ENCODE measurements around the gene CHMP5.
"Not testable (repeated sequence)": the region's sequence is repeated elsewhere in the genome, so short reads cannot be mapped to it uniquely, and the experiment has no call there.

CHMP5 gene

DNA sequence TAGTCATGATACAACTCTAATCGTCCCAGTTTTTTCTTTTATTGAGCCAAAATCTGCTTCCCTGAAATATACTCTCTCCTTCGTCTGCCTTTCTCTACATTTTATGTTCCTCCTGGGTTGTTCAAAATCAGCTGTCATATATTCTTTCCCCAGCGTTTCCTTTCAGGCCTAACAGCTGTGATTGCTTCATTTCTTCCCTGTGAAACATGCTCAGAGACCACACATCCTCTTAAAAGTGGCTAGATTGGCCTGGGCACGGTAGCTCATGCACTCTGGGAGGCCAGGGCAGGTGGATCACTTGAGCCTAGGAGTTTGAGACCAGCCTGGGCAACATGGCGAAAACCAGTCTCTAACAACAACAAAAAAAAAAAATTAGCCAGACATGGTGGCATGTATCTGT, 50.5 kb downstream of the CHMP5 start (continued):
- TF ChIP-seq TCF4 (CRISPR knock-in tag; IDR thresholded peaks at IDR 0.05; ENCODE audit: borderline replicate concordance) (no peak), SNAI2 (CRISPR knock-in tag; IDR thresholded peaks at IDR 0.05) (no peak), RARB (CRISPR knock-in tag; IDR thresholded peaks at IDR 0.05) (no peak), ZFP30 (CRISPR knock-in tag; IDR thresholded peaks at IDR 0.05) (no peak)

DNA sequence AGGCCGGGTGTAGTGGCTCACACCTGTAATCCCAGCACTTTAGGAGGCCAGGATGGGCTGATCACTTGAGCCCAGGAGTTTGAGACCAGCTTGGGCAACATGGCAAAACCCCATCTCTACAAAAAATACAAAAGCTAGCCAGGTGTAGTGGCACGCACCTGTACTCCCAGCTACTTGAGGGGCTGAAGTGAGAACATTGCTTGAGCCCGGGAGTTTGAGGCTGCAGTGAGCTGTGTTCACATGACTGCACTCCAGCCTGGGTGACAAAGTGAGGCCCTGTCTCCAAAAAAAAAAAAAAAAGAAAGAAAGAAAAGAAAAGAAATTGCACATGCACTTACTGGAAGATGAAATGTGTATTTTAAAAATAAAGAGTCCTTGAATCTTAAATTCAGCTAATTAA, 52.3 kb downstream of the CHMP5 start:
- not testable (repeated sequence) for ATAC-seq

DNA sequence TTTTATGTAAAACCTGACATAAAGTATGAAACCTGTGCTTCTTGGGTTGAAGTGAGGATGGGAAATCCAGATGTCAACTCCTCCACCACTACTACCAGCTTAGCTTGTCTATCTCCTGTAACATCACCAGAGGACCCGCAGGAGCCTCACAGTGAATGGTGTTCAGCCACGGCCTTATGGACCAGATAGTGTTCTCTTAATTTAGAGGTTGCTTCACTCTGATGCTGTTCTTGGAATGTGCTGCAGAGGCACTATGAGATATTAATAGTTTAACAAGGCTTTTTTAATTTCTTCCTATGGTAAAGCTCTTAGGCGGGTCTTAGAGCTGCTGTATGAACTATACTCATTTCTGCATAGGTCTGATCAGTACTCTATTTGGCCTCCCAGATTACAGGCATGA, 53.4 kb downstream of the CHMP5 start:
- ATAC-seq: no peak
- TF ChIP-seq ARNTL (CRISPR knock-in tag; IDR thresholded peaks at IDR 0.05; ENCODE audit: borderline replicate concordance, low read depth) (no peak), TOX (CRISPR knock-in tag; IDR thresholded peaks at IDR 0.05; ENCODE audit: borderline replicate concordance) (no peak), ZC3H10 (CRISPR knock-in tag; IDR thresholded peaks at IDR 0.05) (no peak), BACH2 (CRISPR knock-in tag; IDR thresholded peaks at IDR 0.05; ENCODE audit: borderline replicate concordance) (no peak), ESRRG (CRISPR knock-in tag; IDR thresholded peaks at IDR 0.05) (no peak), ZNF70 (CRISPR knock-in tag; IDR thresholded peaks at IDR 0.05) (no peak), ZFP30 (CRISPR knock-in tag; IDR thresholded peaks at IDR 0.05) (no peak), ISL1 (CRISPR knock-in tag; IDR thresholded peaks at IDR 0.05) (no peak), ZFP3 (CRISPR knock-in tag; IDR thresholded peaks at IDR 0.05) (no peak), OSR1 (CRISPR knock-in tag; IDR thresholded peaks at IDR 0.05) (no peak), ZNF8 (CRISPR knock-in tag; IDR thresholded peaks at IDR 0.05) (no peak), CSDC2 (CRISPR knock-in tag; IDR thresholded peaks at IDR 0.05) (no peak), SNAI2 (CRISPR knock-in tag; IDR thresholded peaks at IDR 0.05) (no peak), PPARA (CRISPR knock-in tag; IDR thresholded peaks at IDR 0.05; ENCODE audit: borderline replicate concordance) (no peak), ZNF565 (CRISPR knock-in tag; conservative IDR thresholded peaks at IDR 0.05; ENCODE audit: low read depth) (no peak), RARB (CRISPR knock-in tag; IDR thresholded peaks at IDR 0.05) (no peak)
- TF ChIP-seq, protein P1, sequence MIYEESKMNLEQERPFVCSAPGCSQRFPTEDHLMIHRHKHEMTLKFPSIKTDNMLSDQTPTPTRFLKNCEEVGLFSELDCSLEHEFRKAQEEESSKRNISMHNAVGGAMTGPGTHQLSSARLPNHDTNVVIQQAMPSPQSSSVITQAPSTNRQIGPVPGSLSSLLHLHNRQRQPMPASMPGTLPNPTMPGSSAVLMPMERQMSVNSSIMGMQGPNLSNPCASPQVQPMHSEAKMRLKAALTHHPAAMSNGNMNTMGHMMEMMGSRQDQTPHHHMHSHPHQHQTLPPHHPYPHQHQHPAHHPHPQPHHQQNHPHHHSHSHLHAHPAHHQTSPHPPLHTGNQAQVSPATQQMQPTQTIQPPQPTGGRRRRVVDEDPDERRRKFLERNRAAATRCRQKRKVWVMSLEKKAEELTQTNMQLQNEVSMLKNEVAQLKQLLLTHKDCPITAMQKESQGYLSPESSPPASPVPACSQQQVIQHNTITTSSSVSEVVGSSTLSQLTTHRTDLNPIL (CRISPR knock-in tag; IDR thresholded peaks at IDR 0.05; ENCODE audit: low read depth): no peak
- TF ChIP-seq, protein P2, sequence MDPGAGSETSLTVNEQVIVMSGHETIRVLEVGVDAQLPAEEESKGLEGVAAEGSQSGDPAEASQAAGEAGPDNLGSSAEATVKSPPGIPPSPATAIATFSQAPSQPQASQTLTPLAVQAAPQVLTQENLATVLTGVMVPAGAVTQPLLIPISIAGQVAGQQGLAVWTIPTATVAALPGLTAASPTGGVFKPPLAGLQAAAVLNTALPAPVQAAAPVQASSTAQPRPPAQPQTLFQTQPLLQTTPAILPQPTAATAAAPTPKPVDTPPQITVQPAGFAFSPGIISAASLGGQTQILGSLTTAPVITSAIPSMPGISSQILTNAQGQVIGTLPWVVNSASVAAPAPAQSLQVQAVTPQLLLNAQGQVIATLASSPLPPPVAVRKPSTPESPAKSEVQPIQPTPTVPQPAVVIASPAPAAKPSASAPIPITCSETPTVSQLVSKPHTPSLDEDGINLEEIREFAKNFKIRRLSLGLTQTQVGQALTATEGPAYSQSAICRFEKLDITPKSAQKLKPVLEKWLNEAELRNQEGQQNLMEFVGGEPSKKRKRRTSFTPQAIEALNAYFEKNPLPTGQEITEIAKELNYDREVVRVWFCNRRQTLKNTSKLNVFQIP (CRISPR knock-in tag; IDR thresholded peaks at IDR 0.05; ENCODE audit: borderline replicate concordance, low read depth): no peak
- TF ChIP-seq, protein P3, sequence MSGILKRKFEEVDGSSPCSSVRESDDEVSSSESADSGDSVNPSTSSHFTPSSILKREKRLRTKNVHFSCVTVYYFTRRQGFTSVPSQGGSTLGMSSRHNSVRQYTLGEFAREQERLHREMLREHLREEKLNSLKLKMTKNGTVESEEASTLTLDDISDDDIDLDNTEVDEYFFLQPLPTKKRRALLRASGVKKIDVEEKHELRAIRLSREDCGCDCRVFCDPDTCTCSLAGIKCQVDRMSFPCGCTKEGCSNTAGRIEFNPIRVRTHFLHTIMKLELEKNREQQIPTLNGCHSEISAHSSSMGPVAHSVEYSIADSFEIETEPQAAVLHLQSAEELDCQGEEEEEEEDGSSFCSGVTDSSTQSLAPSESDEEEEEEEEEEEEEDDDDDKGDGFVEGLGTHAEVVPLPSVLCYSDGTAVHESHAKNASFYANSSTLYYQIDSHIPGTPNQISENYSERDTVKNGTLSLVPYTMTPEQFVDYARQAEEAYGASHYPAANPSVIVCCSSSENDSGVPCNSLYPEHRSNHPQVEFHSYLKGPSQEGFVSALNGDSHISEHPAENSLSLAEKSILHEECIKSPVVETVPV (CRISPR knock-in tag; IDR thresholded peaks at IDR 0.05): no peak
- TF ChIP-seq, protein P4, sequence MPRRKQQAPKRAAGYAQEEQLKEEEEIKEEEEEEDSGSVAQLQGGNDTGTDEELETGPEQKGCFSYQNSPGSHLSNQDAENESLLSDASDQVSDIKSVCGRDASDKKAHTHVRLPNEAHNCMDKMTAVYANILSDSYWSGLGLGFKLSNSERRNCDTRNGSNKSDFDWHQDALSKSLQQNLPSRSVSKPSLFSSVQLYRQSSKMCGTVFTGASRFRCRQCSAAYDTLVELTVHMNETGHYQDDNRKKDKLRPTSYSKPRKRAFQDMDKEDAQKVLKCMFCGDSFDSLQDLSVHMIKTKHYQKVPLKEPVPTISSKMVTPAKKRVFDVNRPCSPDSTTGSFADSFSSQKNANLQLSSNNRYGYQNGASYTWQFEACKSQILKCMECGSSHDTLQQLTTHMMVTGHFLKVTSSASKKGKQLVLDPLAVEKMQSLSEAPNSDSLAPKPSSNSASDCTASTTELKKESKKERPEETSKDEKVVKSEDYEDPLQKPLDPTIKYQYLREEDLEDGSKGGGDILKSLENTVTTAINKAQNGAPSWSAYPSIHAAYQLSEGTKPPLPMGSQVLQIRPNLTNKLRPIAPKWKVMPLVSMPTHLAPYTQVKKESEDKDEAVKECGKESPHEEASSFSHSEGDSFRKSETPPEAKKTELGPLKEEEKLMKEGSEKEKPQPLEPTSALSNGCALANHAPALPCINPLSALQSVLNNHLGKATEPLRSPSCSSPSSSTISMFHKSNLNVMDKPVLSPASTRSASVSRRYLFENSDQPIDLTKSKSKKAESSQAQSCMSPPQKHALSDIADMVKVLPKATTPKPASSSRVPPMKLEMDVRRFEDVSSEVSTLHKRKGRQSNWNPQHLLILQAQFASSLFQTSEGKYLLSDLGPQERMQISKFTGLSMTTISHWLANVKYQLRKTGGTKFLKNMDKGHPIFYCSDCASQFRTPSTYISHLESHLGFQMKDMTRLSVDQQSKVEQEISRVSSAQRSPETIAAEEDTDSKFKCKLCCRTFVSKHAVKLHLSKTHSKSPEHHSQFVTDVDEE (CRISPR knock-in tag; IDR thresholded peaks at IDR 0.05): no peak

DNA sequence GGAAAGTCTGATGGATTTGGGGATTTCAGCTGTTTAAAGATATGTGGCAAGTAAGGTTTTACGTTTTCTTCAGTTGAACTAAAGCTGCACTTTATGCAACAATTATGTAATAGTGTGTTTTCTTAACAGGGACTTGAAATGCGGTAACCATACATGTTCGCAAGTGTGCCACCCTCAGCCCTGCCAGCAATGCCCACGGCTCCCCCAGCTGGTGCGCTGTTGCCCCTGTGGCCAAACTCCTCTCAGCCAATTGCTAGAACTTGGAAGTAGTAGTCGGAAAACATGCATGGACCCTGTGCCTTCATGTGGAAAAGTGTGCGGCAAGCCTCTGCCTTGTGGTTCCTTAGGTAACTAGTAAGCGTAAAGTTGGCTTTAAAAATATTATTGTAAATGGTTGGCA, 53.9 kb downstream of the CHMP5 start:
- TF ChIP-seq ZC3H10 (CRISPR knock-in tag; IDR thresholded peaks at IDR 0.05): no peak
- TF ChIP-seq ZNF565 (CRISPR knock-in tag; conservative IDR thresholded peaks at IDR 0.05; ENCODE audit: low read depth): no peak
- TF ChIP-seq, protein P4 (CRISPR knock-in tag; IDR thresholded peaks at IDR 0.05): no peak
- TF ChIP-seq PPARA (CRISPR knock-in tag; IDR thresholded peaks at IDR 0.05; ENCODE audit: borderline replicate concordance): no peak
- no peak for TF ChIP-seq OSR1 (CRISPR knock-in tag; IDR thresholded peaks at IDR 0.05)
- no peak for TF ChIP-seq ZNF70 (CRISPR knock-in tag; IDR thresholded peaks at IDR 0.05)
- no peak for TF ChIP-seq TOX (CRISPR knock-in tag; IDR thresholded peaks at IDR 0.05; ENCODE audit: borderline replicate concordance)
- ATAC-seq: no peak
